ENCODE data around the gene SRGAP3. TPM values are rescaled to one million over a fixed set of nuclear protein-coding genes. Genes with fewer than 3 reads are reported as not detected.

SRGAP3 gene
- total RNA-seq, 2 donors from 2014 or later = 5.7 to 6.1 TPM

GRCh38 chr3:9137676-9138075, 111.8 kb downstream of the SRGAP3 start:
- no peak for DNase-seq
- no peak overlapping the region for H3K4me3 ChIP-seq
- intact Hi-C loops (cut with DNase I) = no loop called here
- no peak overlapping the region for H3K27ac ChIP-seq
- no peaks in the 10 kb centered on the region for H3K36me3 ChIP-seq
- no peaks in the 10 kb centered on the region for H3K27me3 ChIP-seq
- no peaks in the 10 kb centered on the region for H3K9me3 ChIP-seq
- no peak overlapping the region for H3K9ac ChIP-seq (ENCODE audit: low read depth in 2 of 2, low read length in 2 of 2)
- TF ChIP-seq, protein P1, sequence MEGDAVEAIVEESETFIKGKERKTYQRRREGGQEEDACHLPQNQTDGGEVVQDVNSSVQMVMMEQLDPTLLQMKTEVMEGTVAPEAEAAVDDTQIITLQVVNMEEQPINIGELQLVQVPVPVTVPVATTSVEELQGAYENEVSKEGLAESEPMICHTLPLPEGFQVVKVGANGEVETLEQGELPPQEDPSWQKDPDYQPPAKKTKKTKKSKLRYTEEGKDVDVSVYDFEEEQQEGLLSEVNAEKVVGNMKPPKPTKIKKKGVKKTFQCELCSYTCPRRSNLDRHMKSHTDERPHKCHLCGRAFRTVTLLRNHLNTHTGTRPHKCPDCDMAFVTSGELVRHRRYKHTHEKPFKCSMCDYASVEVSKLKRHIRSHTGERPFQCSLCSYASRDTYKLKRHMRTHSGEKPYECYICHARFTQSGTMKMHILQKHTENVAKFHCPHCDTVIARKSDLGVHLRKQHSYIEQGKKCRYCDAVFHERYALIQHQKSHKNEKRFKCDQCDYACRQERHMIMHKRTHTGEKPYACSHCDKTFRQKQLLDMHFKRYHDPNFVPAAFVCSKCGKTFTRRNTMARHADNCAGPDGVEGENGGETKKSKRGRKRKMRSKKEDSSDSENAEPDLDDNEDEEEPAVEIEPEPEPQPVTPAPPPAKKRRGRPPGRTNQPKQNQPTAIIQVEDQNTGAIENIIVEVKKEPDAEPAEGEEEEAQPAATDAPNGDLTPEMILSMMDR (IDR thresholded peaks at IDR 0.05) = no peak
- H3K4me1 ChIP-seq = no peaks in the 10 kb centered on the region

DNA sequence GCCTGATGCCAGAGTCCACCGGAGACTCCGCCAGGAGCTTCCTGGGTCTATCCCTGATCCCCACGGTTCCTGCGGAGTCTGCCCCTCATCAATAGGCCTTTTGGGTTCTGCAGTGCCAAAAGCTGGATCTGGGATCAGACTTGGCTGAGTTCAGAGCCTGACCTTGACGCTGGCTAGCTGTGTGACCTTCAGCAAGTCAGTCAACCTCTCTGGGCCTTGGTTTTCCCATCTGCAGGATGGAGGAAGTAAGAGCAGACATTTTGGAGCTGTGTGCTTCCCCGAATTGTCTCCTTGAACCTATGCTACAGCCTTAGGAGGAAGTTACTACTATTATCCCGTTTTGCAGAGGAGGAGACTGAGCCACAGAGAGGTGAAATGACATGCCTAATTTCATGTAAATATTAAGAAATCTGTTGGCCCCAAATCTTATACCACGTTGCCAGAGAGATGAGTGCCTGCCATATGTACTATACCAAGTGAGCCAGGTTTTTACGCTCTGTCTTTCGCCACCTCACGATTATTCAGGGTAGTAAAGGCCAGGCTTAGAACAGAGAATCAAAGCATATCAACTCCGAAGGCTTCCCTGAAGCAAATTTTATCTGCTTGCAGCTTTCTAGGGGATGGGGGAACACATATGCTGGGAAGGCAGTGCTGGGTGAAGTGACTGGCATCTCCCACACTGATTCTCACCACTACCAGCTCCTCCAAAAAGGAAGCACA, 112.5 kb downstream of the SRGAP3 start:
- no peaks in the 10 kb centered on the region for H3K36me3 ChIP-seq

GRCh38 chr3:9135930-9136525, 113.4 kb downstream of the SRGAP3 start:
- no peak for DNase-seq
- no peaks in the 10 kb centered on the region for H3K27me3 ChIP-seq
- TF ChIP-seq, protein P1 (IDR thresholded peaks at IDR 0.05) = no peak
- peak overlapping the region; percentile 15 for H3K4me3 ChIP-seq
- H3K36me3 ChIP-seq = no peaks in the 10 kb centered on the region
- no peaks in the 10 kb centered on the region for H3K4me1 ChIP-seq
- H3K9me3 ChIP-seq = no peaks in the 10 kb centered on the region
- H3K9ac ChIP-seq (ENCODE audit: low read depth in 2 of 2, low read length in 2 of 2) = no peak overlapping the region
- intact Hi-C loops (cut with DNase I) = no loop called here
- no peak overlapping the region for H3K27ac ChIP-seq

More for the DNA sequence above, 112.5 kb downstream of the SRGAP3 start:
- no peak overlapping the region for H3K4me3 ChIP-seq
- H3K9me3 ChIP-seq = no peaks in the 10 kb centered on the region
- no peak overlapping the region for H3K9ac ChIP-seq (ENCODE audit: low read depth in 2 of 2, low read length in 2 of 2)
- DNase-seq = no peak
- H3K4me1 ChIP-seq = no peaks in the 10 kb centered on the region
- intact Hi-C loops (cut with DNase I) = no loop called here
- TF ChIP-seq, protein P1 (IDR thresholded peaks at IDR 0.05) = no peak
- H3K27ac ChIP-seq = no peak overlapping the region
- no peaks in the 10 kb centered on the region for H3K27me3 ChIP-seq

GRCh38 chr3:9135526-9135925, 113.9 kb downstream of the SRGAP3 start:
- Histone ChIP-seq H3K4me1 (peaks cover 4% of the 10 kb centered on the region), H3K9ac (ENCODE audit: low read depth in 2 of 2, low read length in 2 of 2) (no peak overlapping the region), H3K9me3 (no peaks in the 10 kb centered on the region), H3K36me3 (no peaks in the 10 kb centered on the region), H3K27me3 (no peaks in the 10 kb centered on the region), H3K4me3 (peak overlapping the region; percentile 15), H3K27ac (no peak overlapping the region)
- TF ChIP-seq, protein P1 (IDR thresholded peaks at IDR 0.05) = no peak
- DNase-seq = no peak
- intact Hi-C loops (cut with DNase I) = no loop called here

GRCh38 chr3:9133656-9134055, 115.8 kb downstream of the SRGAP3 start:
- H3K27me3 ChIP-seq = no peaks in the 10 kb centered on the region
- no peak for DNase-seq
- TF ChIP-seq, protein P1 (IDR thresholded peaks at IDR 0.05) = no peak
- no peak overlapping the region for H3K9ac ChIP-seq (ENCODE audit: low read depth in 2 of 2, low read length in 2 of 2)
- intact Hi-C loops (cut with DNase I) = no loop called here
- no peaks in the 10 kb centered on the region for H3K9me3 ChIP-seq
- peaks cover 7% of the 10 kb centered on the region for H3K4me1 ChIP-seq
- H3K27ac ChIP-seq = no peak overlapping the region
- H3K36me3 ChIP-seq = no peaks in the 10 kb centered on the region
- H3K4me3 ChIP-seq = no peak overlapping the region

Measured in colonic mucosa (tissue), 4 donors.